Activated CD4-positive, alpha-beta T cell treated with anti-CD3 and anti-CD28 coated beads, Interleukin-2, amount 50 U/mL, for 48 hours (primary cell): ENCODE measurements around the gene IQCN.
"Not testable (repeated sequence)": the region's sequence is repeated elsewhere in the genome, so short reads cannot be mapped to it uniquely, and the experiment has no call there.

Source experiments
- DNase-seq, 2 experiments: peaks; one replicate each; pipeline ENCODE4 v3.0.0-alpha.2; 2020

IQCN gene

GRCh38 chr19:18229915-18230314 lies 44.3 kb downstream of the IQCN start:
- no peak for DNase-seq

- DNase-seq: peak; percentile 20 to 21
These were observed 44.8 kb downstream of the IQCN start for GRCh38 chr19:18229474-18229873.

- no peak for DNase-seq
These were observed 46.4 kb downstream of the IQCN start for GRCh38 chr19:18227781-18228271.

GRCh38 chr19:18226956-18227780 lies 47.1 kb downstream of the IQCN start:
- no peak for DNase-seq

GRCh38 chr19:18225702-18226468 lies 48.4 kb downstream of the IQCN start, which contains the start of gene PDE4C:
Gene PDE4C, minus strand, starts transcription at chr19:18226438. Its CDS starts 23 bp downstream, at chr19:18226415.
- no peak for DNase-seq

- DNase-seq: no peak
These were observed 48.9 kb downstream of the IQCN start for GRCh38 chr19:18225355-18225701.

GRCh38 chr19:18224525-18225354 lies 49.5 kb downstream of the IQCN start:
- peak; percentile 94 to 96 for DNase-seq

- peak; percentile 27 to 53 for DNase-seq
These were observed 50.3 kb downstream of the IQCN start for GRCh38 chr19:18223860-18224524.

GRCh38 chr19:18221815-18222725 lies 52.2 kb downstream of the IQCN start:
- no peak for DNase-seq

- DNase-seq: no peak
These were observed 53.5 kb downstream of the IQCN start for GRCh38 chr19:18220632-18221275.

GRCh38 chr19:18219911-18220631 lies 54.2 kb downstream of the IQCN start:
- no peak for DNase-seq

- no peak for DNase-seq
These were observed 55.7 kb downstream of the IQCN start for GRCh38 chr19:18218600-18218999.

GRCh38 chr19:18218159-18218558 lies 56.1 kb downstream of the IQCN start:
- DNase-seq: no peak

- no peak for DNase-seq
These were observed 57.5 kb downstream of the IQCN start for GRCh38 chr19:18216789-18217188.

- no peak for DNase-seq
These were observed 59.3 kb downstream of the IQCN start for GRCh38 chr19:18214779-18215433.

- no peak for DNase-seq
These were observed 62.6 kb downstream of the IQCN start for GRCh38 chr19:18211683-18212082.

- DNase-seq: not testable (repeated sequence)
These were observed 64.3 kb downstream of the IQCN start for GRCh38 chr19:18209912-18210311.

- peak; percentile 66 to 69 for DNase-seq
These were observed 65.9 kb downstream of the IQCN start for GRCh38 chr19:18208098-18208951.
